Activated T-helper 17 cell treated with anti-CD3 and anti-CD28 coated beads, Interleukin-2, amount 50 U/mL, for 72 hours (primary cell): ENCODE data around the gene SLC44A1. TPM values are rescaled to one million over a fixed set of nuclear protein-coding genes. Genes with fewer than 3 reads are reported as not detected.

Experiments
- ATAC-seq: fragments of 150-1000 bp; cut with Tn5 transposase; replicated peaks from 2 replicates; pipeline ENCODE4 v1.10.0; 2021; ENCODE audit warnings: mild to moderate bottlenecking, moderate library complexity
- H3K27ac Mint-ChIP-seq: one replicate; pipeline ENCODE4 v1.8.0; 2022; ENCODE audit warnings: mixed read lengths
- H3K27me3 Mint-ChIP-seq: one replicate; pipeline ENCODE4 v1.8.0; 2022; ENCODE audit warnings: mixed read lengths
- H3K36me3 Mint-ChIP-seq: one replicate; pipeline ENCODE4 v1.8.0; 2022; ENCODE audit warnings: low read depth, mild to moderate bottlenecking, mixed read lengths
- H3K4me1 Mint-ChIP-seq: one replicate; pipeline ENCODE4 v1.8.0; 2022; ENCODE audit warnings: mixed read lengths
- H3K4me3 Mint-ChIP-seq: one replicate; pipeline ENCODE4 v1.8.0; 2022; ENCODE audit warnings: mild to moderate bottlenecking, mixed read lengths
- H3K9me3 Mint-ChIP-seq: one replicate; pipeline ENCODE4 v1.8.0; 2022; ENCODE audit warnings: mixed read lengths
- total RNA-seq, 2 donors: library from RNA; stranded (reverse); gene quantifications; one replicate each; pipeline ENCODE4 v1.2.3, GENCODE V29; 2022

SLC44A1 gene
- total RNA-seq, result 1 to 10 TPM; 4.4 to 5.0 TPM

GRCh38 chr9:105244003-105244733, at the start of gene SLC44A1:
Gene SLC44A1 (plus strand): TSS chr9:105244651. CDS start chr9:105244869, 218 bp downstream.
- peak within 1 kb of the TSS; percentile 73 for H3K27ac Mint-ChIP-seq
- H3K27me3 Mint-ChIP-seq, result peaks cover 11% of the 10 kb centered on the region
- peak within 1 kb of the TSS; percentile 85 for H3K4me3 Mint-ChIP-seq
- ATAC-seq, result peak; percentile 90
- H3K4me1 Mint-ChIP-seq, result peaks cover 6% of the 10 kb centered on the region
- H3K9me3 Mint-ChIP-seq, result no peaks in the 10 kb centered on the region
- H3K36me3 Mint-ChIP-seq, result no peaks in the 10 kb centered on the region

- H3K36me3 Mint-ChIP-seq, result no peaks in the 10 kb centered on the region
- H3K9me3 Mint-ChIP-seq, result no peaks in the 10 kb centered on the region
- peaks cover 11% of the 10 kb centered on the region for H3K27me3 Mint-ChIP-seq
- ATAC-seq, result no peak
- no peak overlapping the region for H3K27ac Mint-ChIP-seq
- H3K4me1 Mint-ChIP-seq, result no peaks in the 10 kb centered on the region
- no peak overlapping the region for H3K4me3 Mint-ChIP-seq
These were observed 49.2 kb upstream of the SLC44A1 start for GRCh38 chr9:105195259-105195658.

GRCh38 chr9:105198023-105198422, 46.4 kb upstream of the SLC44A1 start:
- Mint-ChIP-seq H3K27me3 (peaks cover 11% of the 10 kb centered on the region), H3K4me3 (no peak overlapping the region), H3K36me3 (no peaks in the 10 kb centered on the region), H3K9me3 (no peaks in the 10 kb centered on the region), H3K27ac (no peak overlapping the region), H3K4me1 (no peaks in the 10 kb centered on the region)
- no peak for ATAC-seq

GRCh38 chr9:105198865-105199264, 45.6 kb upstream of the SLC44A1 start:
- ATAC-seq, result no peak
- Mint-ChIP-seq H3K4me1 (no peaks in the 10 kb centered on the region), H3K27me3 (peaks cover 8% of the 10 kb centered on the region), H3K4me3 (no peak overlapping the region), H3K27ac (no peak overlapping the region), H3K36me3 (no peaks in the 10 kb centered on the region), H3K9me3 (no peaks in the 10 kb centered on the region)

- no peak overlapping the region for H3K4me3 Mint-ChIP-seq
- no peaks in the 10 kb centered on the region for H3K27me3 Mint-ChIP-seq
- no peaks in the 10 kb centered on the region for H3K4me1 Mint-ChIP-seq
- no peaks in the 10 kb centered on the region for H3K9me3 Mint-ChIP-seq
- no peak overlapping the region for H3K27ac Mint-ChIP-seq
- no peak for ATAC-seq
- no peaks in the 10 kb centered on the region for H3K36me3 Mint-ChIP-seq
These were observed 40.0 kb upstream of the SLC44A1 start for GRCh38 chr9:105204416-105204815.

- Mint-ChIP-seq H3K36me3 (no peaks in the 10 kb centered on the region), H3K4me1 (no peaks in the 10 kb centered on the region), H3K4me3 (no peak overlapping the region), H3K27me3 (no peaks in the 10 kb centered on the region), H3K27ac (no peak overlapping the region), H3K9me3 (no peaks in the 10 kb centered on the region)
- no peak for ATAC-seq
These were observed 38.5 kb upstream of the SLC44A1 start for GRCh38 chr9:105205787-105206495.

GRCh38 chr9:105206496-105206820, 38.0 kb upstream of the SLC44A1 start:
- Mint-ChIP-seq H3K4me3 (no peak overlapping the region), H3K36me3 (no peaks in the 10 kb centered on the region), H3K27me3 (no peaks in the 10 kb centered on the region), H3K27ac (no peak overlapping the region), H3K4me1 (no peaks in the 10 kb centered on the region), H3K9me3 (no peaks in the 10 kb centered on the region)
- ATAC-seq, result no peak

- no peak overlapping the region for H3K27ac Mint-ChIP-seq
- ATAC-seq, result no peak
- H3K27me3 Mint-ChIP-seq, result no peaks in the 10 kb centered on the region
- H3K4me3 Mint-ChIP-seq, result no peak overlapping the region
- no peaks in the 10 kb centered on the region for H3K4me1 Mint-ChIP-seq
- H3K36me3 Mint-ChIP-seq, result no peaks in the 10 kb centered on the region
- H3K9me3 Mint-ChIP-seq, result no peaks in the 10 kb centered on the region
These were observed 37.4 kb upstream of the SLC44A1 start for GRCh38 chr9:105206821-105207699.

GRCh38 chr9:105216440-105217178, 27.8 kb upstream of the SLC44A1 start:
- no peak overlapping the region for H3K27ac Mint-ChIP-seq
- no peaks in the 10 kb centered on the region for H3K4me1 Mint-ChIP-seq
- peaks cover 8% of the 10 kb centered on the region for H3K27me3 Mint-ChIP-seq
- H3K9me3 Mint-ChIP-seq, result no peaks in the 10 kb centered on the region
- no peak for ATAC-seq
- no peak overlapping the region for H3K4me3 Mint-ChIP-seq
- no peaks in the 10 kb centered on the region for H3K36me3 Mint-ChIP-seq

- peaks cover 8% of the 10 kb centered on the region for H3K27me3 Mint-ChIP-seq
- ATAC-seq, result no peak
- H3K4me3 Mint-ChIP-seq, result no peak overlapping the region
- no peak overlapping the region for H3K27ac Mint-ChIP-seq
- H3K4me1 Mint-ChIP-seq, result no peaks in the 10 kb centered on the region
- no peaks in the 10 kb centered on the region for H3K36me3 Mint-ChIP-seq
- peaks cover 7% of the 10 kb centered on the region for H3K9me3 Mint-ChIP-seq
These were observed 25.8 kb upstream of the SLC44A1 start for GRCh38 chr9:105218673-105219072.

- no peak overlapping the region for H3K4me3 Mint-ChIP-seq
- H3K27ac Mint-ChIP-seq, result no peak overlapping the region
- no peaks in the 10 kb centered on the region for H3K4me1 Mint-ChIP-seq
- peaks cover 14% of the 10 kb centered on the region for H3K9me3 Mint-ChIP-seq
- peaks cover 5% of the 10 kb centered on the region for H3K27me3 Mint-ChIP-seq
- no peak for ATAC-seq
- no peaks in the 10 kb centered on the region for H3K36me3 Mint-ChIP-seq
These were observed 25.1 kb upstream of the SLC44A1 start for GRCh38 chr9:105219291-105219805.

- Mint-ChIP-seq H3K27ac (no peak overlapping the region), H3K9me3 (peaks cover 19% of the 10 kb centered on the region), H3K36me3 (no peaks in the 10 kb centered on the region), H3K4me1 (no peaks in the 10 kb centered on the region), H3K4me3 (no peak overlapping the region), H3K27me3 (peaks cover 4% of the 10 kb centered on the region)
- ATAC-seq, result no peak
These were observed 24.0 kb upstream of the SLC44A1 start for GRCh38 chr9:105220451-105220850.

GRCh38 chr9:105223544-105224140, 20.8 kb upstream of the SLC44A1 start:
- no peaks in the 10 kb centered on the region for H3K36me3 Mint-ChIP-seq
- ATAC-seq, result no peak
- peaks cover 21% of the 10 kb centered on the region for H3K9me3 Mint-ChIP-seq
- no peak overlapping the region for H3K27ac Mint-ChIP-seq
- no peaks in the 10 kb centered on the region for H3K4me1 Mint-ChIP-seq
- H3K27me3 Mint-ChIP-seq, result peaks cover 3% of the 10 kb centered on the region
- no peak overlapping the region for H3K4me3 Mint-ChIP-seq

GRCh38 chr9:105226055-105226454, 18.4 kb upstream of the SLC44A1 start:
- no peak for ATAC-seq
- Mint-ChIP-seq H3K4me3 (no peak overlapping the region), H3K9me3 (peaks cover 21% of the 10 kb centered on the region), H3K36me3 (no peaks in the 10 kb centered on the region), H3K4me1 (no peaks in the 10 kb centered on the region), H3K27me3 (peaks cover 11% of the 10 kb centered on the region), H3K27ac (no peak overlapping the region)
